H9 (cell line): ENCODE results near the gene TPM4. TPM values are rescaled to one million over a fixed set of nuclear protein-coding genes. Genes with fewer than 3 reads are reported as not detected.

Source experiments
- DNase-seq: peaks from one replicate; pipeline ENCODE4 v3.0.0-alpha.2; 2017
- H2AFZ ChIP-seq: one replicate; pipeline ENCODE4 v1.6.1; 2013; ENCODE audit warnings: mild to moderate bottlenecking, low read length, control low read depth, moderate library complexity
- H2AK5ac ChIP-seq: 2 replicates; pipeline ENCODE4 v1.6.1; 2013; ENCODE audit warnings: low read length, control low read depth, mixed read lengths; ENCODE audit not compliant: insufficient read length
- H2BK120ac ChIP-seq: one replicate; pipeline ENCODE4 v1.6.1; 2013; ENCODE audit warnings: low read depth, mild to moderate bottlenecking, low read length, control low read depth, inconsistent platforms; ENCODE audit not compliant: poor library complexity, severe bottlenecking
- H2BK12ac ChIP-seq: 2 replicates; pipeline ENCODE4 v1.6.1; 2013; ENCODE audit warnings: low read length, control low read depth, mixed read lengths, low read depth; ENCODE audit not compliant: insufficient read length
- H2BK15ac ChIP-seq: 2 replicates; pipeline ENCODE4 v1.6.1; 2013; ENCODE audit warnings: low read depth, low read length, control low read depth
- H2BK20ac ChIP-seq: one replicate; pipeline ENCODE4 v1.6.1; 2013; ENCODE audit warnings: low read depth, mild to moderate bottlenecking, low read length, control low read depth, inconsistent platforms; ENCODE audit not compliant: poor library complexity, severe bottlenecking
- H2BK5ac ChIP-seq: 2 replicates; pipeline ENCODE4 v1.6.1; 2013; ENCODE audit warnings: low read length, control low read depth, mixed read lengths; ENCODE audit not compliant: insufficient read length
- H3K14ac ChIP-seq: 2 replicates; pipeline ENCODE4 v1.6.1; 2013; ENCODE audit warnings: low read length, control low read depth; ENCODE audit not compliant: insufficient read depth
- H3K18ac ChIP-seq: 2 replicates; pipeline ENCODE4 v1.6.1; 2013; ENCODE audit warnings: low read depth, mild to moderate bottlenecking, mixed read lengths, low read length, control low read depth; ENCODE audit not compliant: insufficient read length
- H3K23ac ChIP-seq: 2 replicates; pipeline ENCODE4 v1.6.1; 2013; ENCODE audit warnings: low read length, control low read depth, mixed read lengths, low read depth; ENCODE audit not compliant: insufficient read length
- H3K23me2 ChIP-seq: 2 replicates; pipeline ENCODE4 v1.6.1; 2013; ENCODE audit warnings: low read depth, mild to moderate bottlenecking, mixed read lengths, low read length, control low read depth; ENCODE audit not compliant: insufficient read length, poor library complexity, severe bottlenecking
- H3K27ac ChIP-seq: 2 replicates; pipeline ENCODE4 v1.5.1; 2013; ENCODE audit warnings: low read length, control low read depth, mixed read lengths, low read depth; ENCODE audit not compliant: insufficient read length
- H3K27me3 ChIP-seq: 2 replicates; pipeline ENCODE4 v1.6.1; 2013; ENCODE audit warnings: low read length, control low read depth, inconsistent platforms; ENCODE audit not compliant: insufficient read depth
- H3K4ac ChIP-seq: 2 replicates; pipeline ENCODE4 v1.6.1; 2013; ENCODE audit warnings: low read depth, mild to moderate bottlenecking, control low read depth, inconsistent platforms, low read length, moderate library complexity
- H3K4me1 ChIP-seq: 2 replicates; pipeline ENCODE4 v1.6.1; 2013; ENCODE audit warnings: low read length, control low read depth, inconsistent platforms; ENCODE audit not compliant: insufficient read depth
- H3K4me2 ChIP-seq: 2 replicates; pipeline ENCODE4 v1.6.1; 2013; ENCODE audit warnings: low read length, control low read depth, mixed read lengths; ENCODE audit not compliant: insufficient read length, insufficient read depth
- H3K56ac ChIP-seq: 2 replicates; pipeline ENCODE4 v1.6.1; 2013; ENCODE audit warnings: low read depth, mild to moderate bottlenecking, mixed read lengths, low read length, control low read depth; ENCODE audit not compliant: insufficient read length
- H3K79me1 ChIP-seq: 2 replicates; pipeline ENCODE4 v1.6.1; 2013; ENCODE audit warnings: low read depth, mild to moderate bottlenecking, moderate library complexity, low read length, control low read depth, inconsistent platforms; ENCODE audit not compliant: insufficient read depth, poor library complexity, severe bottlenecking
- H3K79me2 ChIP-seq: 2 replicates; pipeline ENCODE4 v1.6.1; 2013; ENCODE audit warnings: low read length, control low read depth, inconsistent platforms; ENCODE audit not compliant: insufficient read depth
- H3K9ac ChIP-seq: 2 replicates; pipeline ENCODE4 v1.6.1; 2013; ENCODE audit warnings: low read length, control low read depth, mixed read lengths; ENCODE audit not compliant: insufficient read length; ENCODE audit errors: extremely low read depth
- H3K9me3 ChIP-seq: one replicate; pipeline ENCODE4 v1.6.1; 2013; ENCODE audit warnings: low read depth, low read length, inconsistent platforms; ENCODE audit not compliant: control insufficient read depth
- H3T11ph ChIP-seq: one replicate; pipeline ENCODE4 v1.6.1; 2013; ENCODE audit warnings: mild to moderate bottlenecking, low read length, control low read depth, inconsistent platforms
- H4K20me1 ChIP-seq: one replicate; pipeline ENCODE4 v1.6.1; 2013; ENCODE audit not compliant: control insufficient read depth, insufficient read length, insufficient read depth
- H4K5ac ChIP-seq: 2 replicates; pipeline ENCODE4 v1.6.1; 2013; ENCODE audit warnings: low read depth, mild to moderate bottlenecking, mixed read lengths, low read length, control low read depth; ENCODE audit not compliant: insufficient read length
- H4K8ac ChIP-seq: replicated peaks from 2 replicates; pipeline ENCODE4 v1.6.1; 2013; ENCODE audit warnings: low read length, control low read depth, mixed read lengths, low read depth; ENCODE audit not compliant: insufficient read length
- H4K91ac ChIP-seq: 2 replicates; pipeline ENCODE4 v1.6.1; 2013; ENCODE audit warnings: low read depth, mild to moderate bottlenecking, moderate library complexity, mixed read lengths, low read length, control low read depth; ENCODE audit not compliant: insufficient read length
- H3K27ac Mint-ChIP-seq, 3 experiments: 2 replicates in 2 of 3; 3 replicates in 1 of 3; pipeline ENCODE4 v1.8.0; 2020 to 2021; ENCODE audit warnings: mixed read lengths in 3 of 3, mild to moderate bottlenecking in 1 of 3, moderate library complexity in 1 of 3
- H3K27me3 Mint-ChIP-seq: 2 replicates; pipeline ENCODE4 v1.8.0; 2021; ENCODE audit warnings: low read depth, mild to moderate bottlenecking, moderate library complexity, mixed read lengths
- H3K36me3 Mint-ChIP-seq, 3 experiments: 2 replicates in 2 of 3; 3 replicates in 1 of 3; pipeline ENCODE4 v1.8.0; 2020 to 2021; ENCODE audit warnings: low read depth in 3 of 3, mixed read lengths in 3 of 3; ENCODE audit not compliant: insufficient read depth in 1 of 3
- H3K4me1 Mint-ChIP-seq, 2 experiments: 2 replicates each; pipeline ENCODE4 v1.8.0; 2020; ENCODE audit warnings: mixed read lengths in 2 of 2
- H3K4me3 Mint-ChIP-seq, 2 experiments: 2 replicates in 1 of 2; 3 replicates in 1 of 2; pipeline ENCODE4 v1.8.0; 2020 to 2021; ENCODE audit warnings: mild to moderate bottlenecking in 2 of 2, mixed read lengths in 2 of 2, moderate library complexity in 1 of 2
- H3K9me3 Mint-ChIP-seq, 2 experiments: 2 replicates in 1 of 2; 3 replicates in 1 of 2; pipeline ENCODE4 v1.8.0; 2020; ENCODE audit warnings: mild to moderate bottlenecking in 2 of 2, mixed read lengths in 2 of 2, moderate library complexity in 1 of 2
- WGBS: extraction: QIAGEN DNeasy Blood & Tissue Kit; methylation state at CpG from one replicate; pipeline ENCODE4 v1.1.7; 2013; ENCODE audit warnings: missing lambda C conversion rate, low lambda C conversion rate, mixed read lengths; ENCODE audit not compliant: insufficient read length; ENCODE audit errors: extremely low coverage; 5-methylcytosine and 5-hydroxymethylcytosine counted together
- total RNA-seq: library from RNA; stranded (reverse); gene quantifications from 2 replicates; pipeline ENCODE4 v1.2.1, GENCODE V29; 2021
- TF ChIP-seq, protein P1 (sequence below): fragments of 200-600 bp; sonication (generic); conservative IDR thresholded peaks from 3 replicates; pipeline ENCODE4 v1.8.0; 2021; ENCODE audit warnings: antibody characterized with exemption, mild to moderate bottlenecking

Gene TPM4
- total RNA-seq, 1 experiment from 2014 or later = 431 TPM

DNA sequence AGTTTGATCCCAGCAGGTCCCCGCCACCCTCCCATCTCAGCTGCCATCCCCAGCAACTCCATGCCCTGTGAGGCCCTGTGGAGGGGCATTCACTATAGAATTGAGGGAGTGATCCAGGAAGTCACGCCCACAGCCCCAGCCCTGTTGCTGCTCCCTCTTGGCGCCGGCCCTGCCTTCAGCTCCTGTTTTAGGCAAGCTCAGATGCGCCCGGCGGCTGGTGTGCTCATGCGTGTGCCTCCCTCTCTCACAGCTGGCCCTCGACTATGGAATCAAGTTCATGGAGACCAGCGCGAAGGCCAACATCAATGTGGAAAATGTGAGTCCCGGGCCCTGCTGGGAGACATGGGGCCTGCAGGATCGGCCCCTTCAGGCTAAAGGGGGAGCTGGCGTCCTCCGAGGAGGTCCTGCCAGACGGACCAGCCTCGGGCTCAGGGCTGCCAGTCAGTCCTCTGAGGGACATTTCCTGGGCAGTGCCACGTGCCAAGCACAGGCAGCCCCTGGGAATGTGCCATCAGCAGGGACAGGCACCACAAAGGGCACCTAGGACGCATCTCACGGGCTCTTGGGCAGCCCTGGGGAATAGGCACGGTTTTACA is 51.6 kb downstream of the TPM4 start:
- H3K18ac ChIP-seq = no peak overlapping the region
- no peak overlapping the region for H4K91ac ChIP-seq
- no peaks in the 10 kb centered on the region for H3K23me2 ChIP-seq
- Mint-ChIP-seq H3K9me3 (no peaks in the 10 kb centered on the region; a peak in 1 of 5 replicates), H3K4me1 (no peaks in the 10 kb centered on the region), H3K27ac (no peak overlapping the region), H3K36me3 (peaks cover 43 to 85% (median 80%) of the 10 kb centered on the region in 3 experiments), H3K27me3 (no peaks in the 10 kb centered on the region), H3K4me3 (no peak overlapping the region)
- H3K9ac ChIP-seq = no peak overlapping the region
- H4K8ac ChIP-seq = no peak overlapping the region
- DNase-seq = no peak
- H3T11ph ChIP-seq = no peak overlapping the region
- no peak overlapping the region for H3K4ac ChIP-seq
- H2AFZ ChIP-seq = no peak overlapping the region
- TF ChIP-seq, protein P1, sequence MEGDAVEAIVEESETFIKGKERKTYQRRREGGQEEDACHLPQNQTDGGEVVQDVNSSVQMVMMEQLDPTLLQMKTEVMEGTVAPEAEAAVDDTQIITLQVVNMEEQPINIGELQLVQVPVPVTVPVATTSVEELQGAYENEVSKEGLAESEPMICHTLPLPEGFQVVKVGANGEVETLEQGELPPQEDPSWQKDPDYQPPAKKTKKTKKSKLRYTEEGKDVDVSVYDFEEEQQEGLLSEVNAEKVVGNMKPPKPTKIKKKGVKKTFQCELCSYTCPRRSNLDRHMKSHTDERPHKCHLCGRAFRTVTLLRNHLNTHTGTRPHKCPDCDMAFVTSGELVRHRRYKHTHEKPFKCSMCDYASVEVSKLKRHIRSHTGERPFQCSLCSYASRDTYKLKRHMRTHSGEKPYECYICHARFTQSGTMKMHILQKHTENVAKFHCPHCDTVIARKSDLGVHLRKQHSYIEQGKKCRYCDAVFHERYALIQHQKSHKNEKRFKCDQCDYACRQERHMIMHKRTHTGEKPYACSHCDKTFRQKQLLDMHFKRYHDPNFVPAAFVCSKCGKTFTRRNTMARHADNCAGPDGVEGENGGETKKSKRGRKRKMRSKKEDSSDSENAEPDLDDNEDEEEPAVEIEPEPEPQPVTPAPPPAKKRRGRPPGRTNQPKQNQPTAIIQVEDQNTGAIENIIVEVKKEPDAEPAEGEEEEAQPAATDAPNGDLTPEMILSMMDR = no peak
- H2AK5ac ChIP-seq = no peak overlapping the region
- H3K23ac ChIP-seq = no peak overlapping the region
- no peaks in the 10 kb centered on the region for H3K27me3 ChIP-seq
- H4K20me1 ChIP-seq = no peaks in the 10 kb centered on the region
- no peaks in the 10 kb centered on the region for H3K79me1 ChIP-seq
- H2BK20ac ChIP-seq = no peak overlapping the region
- no CpG with 5 or more reads among the region's 21 CpGs for WGBS
- no peak overlapping the region for H2BK12ac ChIP-seq
- H4K5ac ChIP-seq = no peak overlapping the region
- no peaks in the 10 kb centered on the region for H3K9me3 ChIP-seq
- no peak overlapping the region for H2BK15ac ChIP-seq
- no peak overlapping the region for H2BK5ac ChIP-seq
- H3K4me2 ChIP-seq = no peak overlapping the region
- no peaks in the 10 kb centered on the region for H3K4me1 ChIP-seq
- H2BK120ac ChIP-seq = no peak overlapping the region
- H3K27ac ChIP-seq = no peak overlapping the region
- no peak overlapping the region; the same call in 1 of the 2 replicates for H3K14ac ChIP-seq
- H3K56ac ChIP-seq = no peak overlapping the region
- H3K79me2 ChIP-seq = no peaks in the 10 kb centered on the region
